ENCODE results near the gene RCSD1.

DNA sequence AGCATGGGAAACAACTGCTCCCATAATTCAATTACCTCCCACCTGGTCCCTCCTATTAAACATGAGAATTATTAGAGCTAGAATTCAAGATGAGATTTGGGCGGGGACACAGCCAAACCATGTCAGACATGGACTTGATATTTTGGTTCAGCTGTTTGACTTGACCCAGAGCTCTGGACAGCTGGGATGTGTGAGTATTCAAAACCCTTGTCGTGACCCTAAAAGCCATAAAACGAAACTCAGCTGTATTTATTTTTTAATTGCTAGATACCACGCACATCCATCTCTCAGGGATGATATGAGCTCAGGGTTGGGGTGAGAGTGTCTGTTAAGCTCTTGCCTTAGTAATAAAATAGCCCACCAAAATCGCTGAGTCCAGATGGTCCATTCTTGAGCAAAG lies 45.4 kb downstream of the RCSD1 start:
- TF ChIP-seq, protein P1, sequence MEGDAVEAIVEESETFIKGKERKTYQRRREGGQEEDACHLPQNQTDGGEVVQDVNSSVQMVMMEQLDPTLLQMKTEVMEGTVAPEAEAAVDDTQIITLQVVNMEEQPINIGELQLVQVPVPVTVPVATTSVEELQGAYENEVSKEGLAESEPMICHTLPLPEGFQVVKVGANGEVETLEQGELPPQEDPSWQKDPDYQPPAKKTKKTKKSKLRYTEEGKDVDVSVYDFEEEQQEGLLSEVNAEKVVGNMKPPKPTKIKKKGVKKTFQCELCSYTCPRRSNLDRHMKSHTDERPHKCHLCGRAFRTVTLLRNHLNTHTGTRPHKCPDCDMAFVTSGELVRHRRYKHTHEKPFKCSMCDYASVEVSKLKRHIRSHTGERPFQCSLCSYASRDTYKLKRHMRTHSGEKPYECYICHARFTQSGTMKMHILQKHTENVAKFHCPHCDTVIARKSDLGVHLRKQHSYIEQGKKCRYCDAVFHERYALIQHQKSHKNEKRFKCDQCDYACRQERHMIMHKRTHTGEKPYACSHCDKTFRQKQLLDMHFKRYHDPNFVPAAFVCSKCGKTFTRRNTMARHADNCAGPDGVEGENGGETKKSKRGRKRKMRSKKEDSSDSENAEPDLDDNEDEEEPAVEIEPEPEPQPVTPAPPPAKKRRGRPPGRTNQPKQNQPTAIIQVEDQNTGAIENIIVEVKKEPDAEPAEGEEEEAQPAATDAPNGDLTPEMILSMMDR (conservative IDR thresholded peaks at IDR 0.05; ENCODE audit: low read length): no peak
- no peak for TF ChIP-seq EZH2phosphoT487 (IDR thresholded peaks at IDR 0.05; ENCODE audit: borderline replicate concordance)
